B cell (primary cell): ENCODE results near the gene TMBIM4. TPM values are rescaled to one million over a fixed set of nuclear protein-coding genes. Genes with fewer than 3 reads are reported as not detected.

ENCODE experiments used
- ATAC-seq: fragments of 200-7000 bp; cut with Tn5 transposase; one replicate; pipeline ENCODE4 v1.10.0; 2021; ENCODE audit warnings: low read depth, mild to moderate bottlenecking, moderate number of reproducible peaks, moderate library complexity
- CTCF ChIA-PET: fragments of 350-600 bp; sonication (Branson Sonifier 250); formaldehyde crosslinking; loops from one replicate; lab custom pipeline; 2021; ENCODE audit warnings: antibody characterized with exemption, inconsistent platforms; lab: Charles Lee
- POLR2A ChIA-PET: fragments of 350-600 bp; sonication (Branson Sonifier 250); formaldehyde crosslinking; loops from one replicate; lab custom pipeline; 2021; ENCODE audit warnings: antibody characterized with exemption; lab: Charles Lee
- DNase-seq: peaks from one replicate; pipeline ENCODE4 v3.0.0; 2013
- H2AFZ ChIP-seq: 2 replicates; pipeline ENCODE4 v1.6.1; 2012; ENCODE audit warnings: mild to moderate bottlenecking, low read depth, low read length; ENCODE audit not compliant: insufficient read depth, poor library complexity, severe bottlenecking
- H3K27ac ChIP-seq, 2 donors: 1 replicate in 1 of 2; 2 replicates in 1 of 2; pipeline ENCODE4 v1.5.1; 2012 to 2013; ENCODE audit warnings: low read length in 2 of 2, mild to moderate bottlenecking in 2 of 2, moderate library complexity in 1 of 2
- H3K27me3 ChIP-seq, 4 experiments: fragments of 200-600 bp in 1 of 4; sonication (generic) in 1 of 4; replicated peaks in 1 of 4; 1 replicate in 2 of 4; 2 replicates in 2 of 4; pipeline versions ENCODE4 v1.6.1 to v1.7.0; 2013 to 2016; ENCODE audit warnings: low read length in 3 of 4, mild to moderate bottlenecking in 2 of 4, mixed read lengths in 1 of 4, moderate library complexity in 1 of 4; ENCODE audit not compliant: insufficient read depth in 4 of 4, control insufficient read depth in 3 of 4; ENCODE audit errors: control extremely low read depth in 1 of 4
- H3K36me3 ChIP-seq, 2 experiments: replicated peaks in 1 of 2; 1 replicate in 1 of 2; 2 replicates in 1 of 2; pipeline versions ENCODE4 v1.6.1 to v1.7.1; 2013; ENCODE audit warnings: low read length in 1 of 2; ENCODE audit not compliant: insufficient read depth in 2 of 2, control insufficient read depth in 1 of 2; ENCODE audit errors: control extremely low read depth in 1 of 2, extremely low read depth in 1 of 2
- H3K4me1 ChIP-seq, 2 donors: fragments of 200-600 bp in 1 of 2; sonication (generic) in 1 of 2; 1 replicate in 1 of 2; 2 replicates in 1 of 2; pipeline versions ENCODE4 v1.5.1 to v1.6.1; 2013 to 2017; ENCODE audit warnings: low read length in 2 of 2; ENCODE audit not compliant: control insufficient read depth in 2 of 2, insufficient read depth in 2 of 2
- H3K4me2 ChIP-seq: replicated peaks from 2 replicates; pipeline ENCODE3; 2012; ENCODE audit warnings: mild to moderate bottlenecking, low read depth, low read length; ENCODE audit not compliant: poor library complexity, severe bottlenecking
- H3K4me3 ChIP-seq, 5 experiments: fragments of 200-600 bp in 1 of 5; sonication (generic) in 1 of 5; 1 replicate in 3 of 5; 2 replicates in 2 of 5; pipeline versions ENCODE4 v1.5.1 to v1.7.0; 2011 to 2016; ENCODE audit warnings: low read length in 4 of 5, mild to moderate bottlenecking in 4 of 5, low read depth in 2 of 5, control low read depth in 1 of 5, moderate library complexity in 1 of 5; ENCODE audit not compliant: insufficient read depth in 1 of 5; ENCODE audit errors: control extremely low read depth in 1 of 5, extremely low read depth in 1 of 5
- H3K79me2 ChIP-seq: fragments of 200-600 bp; sonication (generic); one replicate; pipeline ENCODE4 v1.6.0; 2016; ENCODE audit warnings: low read length; ENCODE audit not compliant: control insufficient read depth, insufficient read depth
- H3K9ac ChIP-seq: fragments of 200-600 bp; sonication (generic); 2 replicates; pipeline ENCODE4 v1.6.1; 2017; ENCODE audit warnings: mild to moderate bottlenecking, low read length, moderate library complexity
- H3K9me3 ChIP-seq, 3 donors: one replicate each; pipeline versions ENCODE4 v1.6.1 to v1.7.1; 2013; ENCODE audit warnings: low read length in 2 of 3; ENCODE audit not compliant: control insufficient read depth in 2 of 3, insufficient read depth in 1 of 3; ENCODE audit errors: control extremely low read depth in 1 of 3
- H4K20me1 ChIP-seq: 2 replicates; pipeline ENCODE4 v1.6.0; 2012; ENCODE audit warnings: mild to moderate bottlenecking, low read length; ENCODE audit not compliant: insufficient read depth, control insufficient read depth, poor library complexity, severe bottlenecking
- H3K27ac Mint-ChIP-seq: one replicate; pipeline ENCODE4 v1.8.0; 2021; ENCODE audit warnings: mixed read lengths
- H3K27me3 Mint-ChIP-seq: one replicate; pipeline ENCODE4 v1.8.0; 2021; ENCODE audit warnings: mixed read lengths
- H3K4me1 Mint-ChIP-seq: one replicate; pipeline ENCODE4 v1.8.0; 2021; ENCODE audit warnings: mixed read lengths
- H3K4me3 Mint-ChIP-seq: one replicate; pipeline ENCODE4 v1.8.0; 2021; ENCODE audit warnings: mixed read lengths
- H3K9me3 Mint-ChIP-seq: one replicate; pipeline ENCODE4 v1.8.0; 2022; ENCODE audit warnings: mixed read lengths; ENCODE audit not compliant: insufficient read depth
- CTCF ChIP-seq: fragments of 200-600 bp; IDR thresholded peaks from one replicate; pipeline ENCODE4 v1.8.0; 2022; ENCODE audit warnings: antibody characterized with exemption, mild to moderate bottlenecking
- EZH2 ChIP-seq: IDR thresholded peaks from 2 replicates; pipeline ENCODE4 v1.6.1; 2012; ENCODE audit warnings: borderline replicate concordance, low read depth, mild to moderate bottlenecking, moderate library complexity, low read length; ENCODE audit not compliant: insufficient read depth, poor library complexity, severe bottlenecking
- WGBS: methylation state at CpG from one replicate; pipeline ENCODE4 v1.1.5; 2013; ENCODE audit warnings: missing lambda C conversion rate; ENCODE audit not compliant: insufficient coverage; 5-methylcytosine and 5-hydroxymethylcytosine counted together
- intact Hi-C: fragments of 100-400 bp; cut with micrococcal nuclease; formaldehyde crosslinking; loops from one replicate; pipeline ENCODE4 v1.10.0; 2022
- polyA plus RNA-seq: library from polyadenylated mRNA; depleted of rRNA; stranded (reverse); fragments of >200 nt; gene quantifications from 2 replicates; pipeline ENCODE4 v1.2.3, GENCODE V29; 2012
- total RNA-seq, 2 donors: library from RNA; stranded (reverse); fragments of 120-200 nt in 1 of 2; gene quantifications; 1 replicate in 1 of 2; 2 replicates in 1 of 2; pipeline versions ENCODE4 v1.2.3 to v1.2.4, GENCODE V29; 2013 to 2022

The TMBIM4 gene
- total and polyA plus RNA-seq, 2 donors (not counting 1 experiment from before 2014, with no cell fraction given), result 85.1 to 88.1 TPM

GRCh38 chr12:66163289-66163688, 6.5 kb downstream of the TMBIM4 start:
- Histone ChIP-seq H3K27me3 (no peaks in the 10 kb centered on the region), H3K79me2 (peaks cover 99% of the 10 kb centered on the region), H3K36me3 (peaks cover 5 to 33% of the 10 kb centered on the region in 2 experiments), H2AFZ (no peak overlapping the region), H3K9ac (no peak overlapping the region), H3K4me3 (no peak overlapping the region), H3K4me1 (peaks cover 26 to 40% of the 10 kb centered on the region in 2 donors), H3K27ac (peak overlapping the region in 1 of 2 donors; percentile 53), H3K4me2 (peak overlapping the region; percentile 5), H3K9me3 (peaks cover 0 to 11% (median 0%) of the 10 kb centered on the region in 3 donors), H4K20me1 (peaks cover 68% of the 10 kb centered on the region)
- Mint-ChIP-seq H3K27ac (no peak overlapping the region), H3K27me3 (no peaks in the 10 kb centered on the region), H3K4me3 (no peak overlapping the region), H3K9me3 (no peaks in the 10 kb centered on the region), H3K4me1 (peaks cover 65% of the 10 kb centered on the region)
- intact Hi-C loops, result no loop called here
- ATAC-seq (no peak), DNase-seq (no peak)
- no peak for TF ChIP-seq EZH2
- no peak for TF ChIP-seq CTCF
- WGBS, result no CpG with 5 or more reads among the region's 4 CpGs
- ChIA-PET POLR2A (no interaction called here), CTCF (no interaction called here)

- CTCF ChIA-PET, result no interaction called here
- no peak overlapping the region for H3K9ac ChIP-seq
Observed at GRCh38 chr12:66162701-66163100, 7.1 kb downstream of the TMBIM4 start.

More at GRCh38 chr12:66162701-66163100, 7.1 kb downstream of the TMBIM4 start:
- peak overlapping the region in 1 of 2 donors; percentile 35 for H3K27ac ChIP-seq
- peaks cover 21 to 34% of the 10 kb centered on the region in 2 donors for H3K4me1 ChIP-seq
- Mint-ChIP-seq H3K4me1 (peaks cover 61% of the 10 kb centered on the region), H3K27me3 (no peaks in the 10 kb centered on the region), H3K27ac (no peak overlapping the region), H3K9me3 (no peaks in the 10 kb centered on the region), H3K4me3 (no peak overlapping the region)
- no peak for ATAC-seq
- peaks cover 99% of the 10 kb centered on the region for H3K79me2 ChIP-seq
- intact Hi-C loops, result no loop called here
- no peak for DNase-seq
- peaks cover 73% of the 10 kb centered on the region for H4K20me1 ChIP-seq
- WGBS, result 100% methylated on average over 1 of the region's 2 CpGs
- peaks cover 5 to 33% of the 10 kb centered on the region in 2 experiments for H3K36me3 ChIP-seq
- no peaks in the 10 kb centered on the region for H3K27me3 ChIP-seq
- no peak for TF ChIP-seq EZH2
- no peak for TF ChIP-seq CTCF
- POLR2A ChIA-PET, result no interaction called here
- no peak overlapping the region for H2AFZ ChIP-seq
- no peak overlapping the region for H3K4me3 ChIP-seq
- peaks cover 0 to 11% (median 0%) of the 10 kb centered on the region in 3 donors for H3K9me3 ChIP-seq
- no peak overlapping the region for H3K4me2 ChIP-seq
